GM18873 (cell line): ENCODE results near the gene UVSSA.

ENCODE experiments used
- ATAC-seq: cut with Tn5 transposase; IDR thresholded peaks from one replicate; pipeline ENCODE4 v1.9.1; 2021; ENCODE audit warnings: mild to moderate bottlenecking, moderate library complexity, moderate number of reproducible peaks; ENCODE audit not compliant: unreplicated experiment, low FRiP score

UVSSA gene

GRCh38 chr4:1403591-1404572 lies 56.9 kb downstream of the UVSSA start:
- no peak for ATAC-seq

DNA sequence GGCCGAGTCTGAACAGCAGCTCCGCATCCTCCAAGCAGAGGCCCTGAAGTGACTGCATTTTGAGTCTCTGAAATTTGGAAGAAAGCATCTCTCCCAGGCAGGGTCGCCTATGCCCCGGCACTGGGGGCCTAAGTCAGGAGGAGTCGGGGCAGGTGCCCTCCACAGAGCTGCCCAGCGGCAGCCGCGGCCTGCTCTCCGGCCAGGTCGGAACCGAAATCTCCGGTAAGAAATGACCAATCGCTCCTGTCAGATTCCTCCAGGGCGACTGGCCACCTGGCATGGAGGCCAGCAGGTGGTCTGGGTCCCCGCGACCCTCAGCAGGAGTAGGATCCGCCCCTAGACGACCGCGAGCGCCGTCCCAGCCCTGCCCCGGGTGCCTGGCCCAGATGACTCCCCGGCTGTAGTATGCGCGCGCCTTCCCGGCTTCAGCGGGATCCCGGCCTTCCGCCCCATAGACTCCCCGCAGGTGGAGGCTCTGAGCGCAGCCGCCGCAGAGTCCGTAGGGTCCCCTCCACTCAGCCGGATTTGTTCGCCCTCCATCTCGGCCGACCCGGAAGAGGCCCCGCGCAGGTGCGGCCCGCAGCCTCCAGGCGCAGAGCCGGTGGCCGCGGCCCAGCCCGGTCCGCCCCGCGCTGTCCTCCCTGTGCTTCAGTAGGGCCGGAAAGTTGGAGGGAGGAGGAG lies 57.7 kb downstream of the UVSSA start:
- no peak for ATAC-seq

DNA sequence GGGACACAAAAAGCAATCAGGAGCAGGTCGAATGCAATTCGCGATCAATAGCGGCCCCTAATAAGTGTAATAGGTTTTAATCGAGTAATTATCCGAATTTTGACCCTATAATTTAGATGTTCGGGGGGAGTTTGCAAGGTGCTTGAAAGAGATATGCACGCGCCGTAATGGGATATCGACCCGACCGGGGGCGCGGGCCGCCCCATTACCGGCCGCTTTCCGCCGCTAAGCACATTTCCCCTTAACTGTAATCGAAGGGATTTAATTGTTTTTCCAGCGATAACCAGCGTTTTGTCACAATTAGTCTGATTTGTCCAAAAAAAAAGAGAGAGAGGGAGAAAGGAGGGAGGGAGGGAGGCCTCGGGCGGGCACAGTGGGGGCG lies 58.2 kb downstream of the UVSSA start:
- ATAC-seq: no peak

- ATAC-seq: no peak
Observed at GRCh38 chr4:1405636-1406393, 58.8 kb downstream of the UVSSA start.

- ATAC-seq: no peak
Observed at GRCh38 chr4:1406394-1406980, 59.5 kb downstream of the UVSSA start, which contains the start of gene NKX1-1. Gene NKX1-1 (minus strand): TSS chr4:1406442. CDS start chr4:1406442, 0 bp downstream.

DNA sequence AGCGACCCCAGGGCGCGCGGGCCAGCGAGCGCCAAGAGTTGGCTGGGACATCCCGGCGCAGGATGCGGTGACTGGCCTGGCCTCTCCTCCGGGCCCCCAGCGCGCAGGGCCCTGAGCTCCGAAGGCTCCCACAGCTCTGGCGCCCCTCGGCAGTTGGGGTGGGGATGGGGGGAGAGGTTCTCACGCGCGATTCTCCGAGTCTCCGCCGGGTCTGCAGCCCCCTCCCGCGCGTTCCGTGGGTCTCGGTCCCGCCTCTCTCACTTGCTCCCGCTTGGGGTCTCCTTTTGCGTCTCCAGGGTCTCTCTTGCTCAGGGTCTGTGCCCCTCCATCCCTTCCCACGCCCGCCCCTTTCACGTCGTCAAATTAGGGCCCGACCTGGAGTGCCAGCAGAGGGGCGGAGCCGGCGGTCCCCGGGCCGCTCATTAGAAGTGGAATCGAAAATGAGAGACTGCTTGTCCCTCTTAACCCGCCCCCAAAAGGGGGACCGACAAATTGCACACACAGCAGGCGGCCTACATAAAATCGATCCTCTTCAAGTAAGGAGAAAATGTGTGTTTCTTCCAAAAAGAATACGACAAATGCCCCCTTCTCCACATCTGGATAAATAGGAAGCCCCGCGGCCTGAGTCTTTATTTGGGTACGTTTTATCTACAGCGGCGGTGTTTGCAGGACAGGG lies 60.1 kb downstream of the UVSSA start:
- ATAC-seq: no peak

- ATAC-seq: no peak
Observed at GRCh38 chr4:1407657-1408333, 60.8 kb downstream of the UVSSA start.

GRCh38 chr4:1408418-1408817 lies 61.4 kb downstream of the UVSSA start:
- ATAC-seq: no peak

- ATAC-seq: no peak
Observed at GRCh38 chr4:1409079-1409478, 62.1 kb downstream of the UVSSA start.

- no peak for ATAC-seq
Observed at GRCh38 chr4:1409491-1410425, 62.8 kb downstream of the UVSSA start.

GRCh38 chr4:1410491-1411325 lies 63.7 kb downstream of the UVSSA start:
- ATAC-seq: no peak

DNA sequence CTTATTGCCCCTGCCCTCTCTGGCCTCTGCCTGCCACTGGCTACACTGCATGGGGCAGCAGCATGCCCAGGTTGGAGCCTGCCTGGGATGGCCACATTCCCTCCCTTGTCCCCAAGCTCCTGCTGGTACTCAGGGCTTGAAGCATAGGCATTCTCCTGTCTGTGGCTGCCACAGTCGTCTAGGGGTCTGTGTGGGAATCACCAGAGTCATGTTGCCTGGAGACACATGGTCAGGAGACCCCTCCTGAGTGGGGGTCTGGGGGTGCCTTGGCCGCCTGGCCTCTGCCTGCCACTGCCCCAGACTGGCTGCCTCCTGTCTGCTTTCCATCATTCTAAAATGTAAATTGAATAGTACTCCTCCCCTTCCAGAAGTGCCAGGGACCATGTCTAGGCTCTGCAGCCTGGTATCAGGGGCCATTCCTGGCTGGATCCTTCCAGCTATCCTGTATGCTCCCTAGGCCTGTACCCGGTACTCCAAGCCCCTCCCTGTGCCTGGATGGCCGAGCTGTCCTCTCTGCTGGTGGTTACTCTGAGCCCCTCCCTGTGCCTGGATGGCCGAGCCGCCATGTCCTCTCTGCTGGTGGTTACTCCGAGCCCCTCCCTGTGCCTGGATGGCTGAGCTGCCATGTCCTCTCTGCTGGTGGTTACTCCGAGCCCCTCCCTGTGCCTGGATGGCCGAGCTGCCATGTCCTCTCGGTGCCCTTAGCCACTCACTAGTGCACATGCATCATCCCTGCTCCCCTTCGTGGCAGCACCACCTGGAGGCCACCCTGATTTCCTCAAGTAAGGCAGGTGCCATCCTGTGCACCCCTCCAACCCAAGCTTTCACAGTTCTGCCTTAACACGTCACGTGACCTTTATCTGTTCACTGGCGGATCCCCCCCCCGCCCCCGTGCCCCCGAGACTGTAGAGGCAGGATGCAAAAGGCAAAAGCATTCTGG lies 64.7 kb downstream of the UVSSA start:
- no peak for ATAC-seq

GRCh38 chr4:1412376-1413203 lies 65.6 kb downstream of the UVSSA start:
- ATAC-seq: no peak

GRCh38 chr4:1413204-1413663 lies 66.2 kb downstream of the UVSSA start:
- no peak for ATAC-seq

GRCh38 chr4:1413687-1414479 lies 66.9 kb downstream of the UVSSA start:
- no peak for ATAC-seq
